ENCODE data around the gene ORM1. TPM values are rescaled to one million over a fixed set of nuclear protein-coding genes. Genes with fewer than 3 reads are reported as not detected.

Gene ORM1
- total RNA-seq, 1 experiment from 2014 or later: 4.4 TPM

DNA sequence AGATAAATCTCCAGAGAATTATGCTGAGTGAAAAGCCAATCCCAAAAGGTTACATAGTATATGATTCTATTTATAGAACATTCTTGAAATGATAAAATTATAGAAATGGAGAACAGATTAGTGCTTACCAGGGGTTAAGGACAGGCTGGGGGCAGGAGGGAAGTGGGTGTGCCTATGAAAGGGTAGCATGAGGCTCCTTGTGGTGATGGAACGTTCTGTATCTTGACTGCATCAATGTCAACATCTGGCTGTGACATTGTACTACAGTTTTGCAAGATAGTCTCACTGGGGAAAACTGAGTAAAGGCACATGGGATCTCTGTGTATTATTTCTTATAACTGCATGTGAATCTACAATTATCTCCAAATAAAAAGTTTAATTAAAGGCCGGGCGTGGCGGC lies 29.0 kb downstream of the ORM1 start:
- Mint-ChIP-seq H3K36me3 (ENCODE audit: insufficient read depth in 1 of 3, low read depth in 3 of 3) (peaks cover 32 to 58% (median 55%) of the 10 kb centered on the region in 3 experiments; a peak in 6 of 7 replicates), H3K9me3 (no peaks in the 10 kb centered on the region), H3K27ac (no peak overlapping the region), H3K4me1 (peaks cover 14 to 20% of the 10 kb centered on the region in 2 experiments), H3K4me3 (no peak overlapping the region), H3K27me3 (ENCODE audit: low read depth) (no peaks in the 10 kb centered on the region; the same call in 1 of the 2 replicates)
- H2AFZ ChIP-seq (ENCODE audit: low read length): no peak overlapping the region
- no peak overlapping the region for H3K4ac ChIP-seq (ENCODE audit: low read depth, low read length)
- no peak overlapping the region for H2BK15ac ChIP-seq (ENCODE audit: low read depth, low read length)
- no peaks in the 10 kb centered on the region for H3K79me2 ChIP-seq (ENCODE audit: insufficient read depth, low read length)
- no peaks in the 10 kb centered on the region for H3K9me3 ChIP-seq (ENCODE audit: control insufficient read depth, low read depth, low read length)
- no peak overlapping the region for H3K23ac ChIP-seq (ENCODE audit: insufficient read length, low read depth, low read length)
- H3K14ac ChIP-seq (ENCODE audit: insufficient read depth, low read length): no peak overlapping the region
- no peak overlapping the region for H4K5ac ChIP-seq (ENCODE audit: insufficient read length, low read depth, low read length)
- DNase-seq: no peak
- no peaks in the 10 kb centered on the region for H3K23me2 ChIP-seq (ENCODE audit: insufficient read length, low read depth, low read length, poor library complexity, severe bottlenecking)
- WGBS (ENCODE audit: extremely low coverage, insufficient read length, low lambda C conversion rate): no CpG with 5 or more reads among the region's 4 CpGs
- TF ChIP-seq, protein P1, sequence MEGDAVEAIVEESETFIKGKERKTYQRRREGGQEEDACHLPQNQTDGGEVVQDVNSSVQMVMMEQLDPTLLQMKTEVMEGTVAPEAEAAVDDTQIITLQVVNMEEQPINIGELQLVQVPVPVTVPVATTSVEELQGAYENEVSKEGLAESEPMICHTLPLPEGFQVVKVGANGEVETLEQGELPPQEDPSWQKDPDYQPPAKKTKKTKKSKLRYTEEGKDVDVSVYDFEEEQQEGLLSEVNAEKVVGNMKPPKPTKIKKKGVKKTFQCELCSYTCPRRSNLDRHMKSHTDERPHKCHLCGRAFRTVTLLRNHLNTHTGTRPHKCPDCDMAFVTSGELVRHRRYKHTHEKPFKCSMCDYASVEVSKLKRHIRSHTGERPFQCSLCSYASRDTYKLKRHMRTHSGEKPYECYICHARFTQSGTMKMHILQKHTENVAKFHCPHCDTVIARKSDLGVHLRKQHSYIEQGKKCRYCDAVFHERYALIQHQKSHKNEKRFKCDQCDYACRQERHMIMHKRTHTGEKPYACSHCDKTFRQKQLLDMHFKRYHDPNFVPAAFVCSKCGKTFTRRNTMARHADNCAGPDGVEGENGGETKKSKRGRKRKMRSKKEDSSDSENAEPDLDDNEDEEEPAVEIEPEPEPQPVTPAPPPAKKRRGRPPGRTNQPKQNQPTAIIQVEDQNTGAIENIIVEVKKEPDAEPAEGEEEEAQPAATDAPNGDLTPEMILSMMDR (conservative IDR thresholded peaks at IDR 0.05): no peak
- H2BK5ac ChIP-seq (ENCODE audit: insufficient read length, low read length): no peak overlapping the region
- H3K4me1 ChIP-seq (ENCODE audit: insufficient read depth, low read length): peaks cover 4% of the 10 kb centered on the region
- no peak overlapping the region for H2BK12ac ChIP-seq (ENCODE audit: insufficient read length, low read depth, low read length)
- H3T11ph ChIP-seq (ENCODE audit: low read length): no peak overlapping the region
- H4K20me1 ChIP-seq (ENCODE audit: control insufficient read depth, insufficient read depth, insufficient read length): peaks cover 2% of the 10 kb centered on the region
- H2BK20ac ChIP-seq (ENCODE audit: low read depth, low read length, poor library complexity, severe bottlenecking): no peak overlapping the region
- no peak overlapping the region for H4K91ac ChIP-seq (ENCODE audit: insufficient read length, low read depth, low read length)
- H3K56ac ChIP-seq (ENCODE audit: insufficient read length, low read depth, low read length): no peak overlapping the region
- no peaks in the 10 kb centered on the region for H3K27me3 ChIP-seq (ENCODE audit: insufficient read depth, low read length)
- no peak overlapping the region for H2BK120ac ChIP-seq (ENCODE audit: low read depth, low read length, poor library complexity, severe bottlenecking)
- H3K18ac ChIP-seq (ENCODE audit: insufficient read length, low read depth, low read length): no peak overlapping the region
- H3K4me2 ChIP-seq (ENCODE audit: insufficient read depth, insufficient read length, low read length): no peak overlapping the region
- H3K79me1 ChIP-seq (ENCODE audit: insufficient read depth, low read depth, low read length, poor library complexity, severe bottlenecking): no peaks in the 10 kb centered on the region
- H3K27ac ChIP-seq (ENCODE audit: insufficient read length, low read depth, low read length): no peak overlapping the region
- no peak overlapping the region for H2AK5ac ChIP-seq (ENCODE audit: insufficient read length, low read length)
- no peak overlapping the region for H4K8ac ChIP-seq (replicated peaks; ENCODE audit: insufficient read length, low read depth, low read length)
- no peak overlapping the region for H3K9ac ChIP-seq (ENCODE audit: extremely low read depth, insufficient read length, low read length)
